ENCODE data around the gene TANK.
A peak's percentile ranks its signal among the peaks of the same experiment; 100 is the strongest.
"Not testable (repeated sequence)": the region's sequence is repeated elsewhere in the genome, so short reads cannot be mapped to it uniquely, and the experiment has no call there.

TANK gene

GRCh38 chr2:161170377-161170776 is 10.1 kb downstream of the TANK start:
- no peak for DNase-seq

GRCh38 chr2:161170958-161171932 is 11.0 kb downstream of the TANK start:
- no peak for DNase-seq

GRCh38 chr2:161172901-161173540 is 12.8 kb downstream of the TANK start:
- DNase-seq = no peak

GRCh38 chr2:161173541-161174194 is 13.4 kb downstream of the TANK start:
- no peak for DNase-seq

- no peak for DNase-seq
These were observed 17.7 kb downstream of the TANK start for GRCh38 chr2:161177969-161178368.

GRCh38 chr2:161178756-161179155 is 18.5 kb downstream of the TANK start:
- DNase-seq = no peak

GRCh38 chr2:161190050-161190449 is 29.8 kb downstream of the TANK start:
- no peak for DNase-seq

- not testable (repeated sequence) for DNase-seq
These were observed 35.4 kb downstream of the TANK start for GRCh38 chr2:161195602-161196001.

- DNase-seq = no peak
These were observed 39.9 kb downstream of the TANK start for GRCh38 chr2:161199912-161200701.

GRCh38 chr2:161204846-161205245 is 44.6 kb downstream of the TANK start:
- DNase-seq = no peak

- no peak for DNase-seq
These were observed 46.3 kb downstream of the TANK start for GRCh38 chr2:161206471-161207032.

- DNase-seq = no peak
These were observed 47.7 kb downstream of the TANK start for GRCh38 chr2:161207941-161208340.

- DNase-seq = no peak
These were observed 48.4 kb downstream of the TANK start for GRCh38 chr2:161208527-161209139.

GRCh38 chr2:161209902-161210301 is 49.7 kb downstream of the TANK start:
- no peak for DNase-seq

- no peak for DNase-seq
These were observed 57.5 kb downstream of the TANK start for GRCh38 chr2:161217597-161218185.

- no peak for DNase-seq
These were observed 59.0 kb downstream of the TANK start for GRCh38 chr2:161219211-161219610.

GRCh38 chr2:161223139-161223732 is 63.0 kb downstream of the TANK start:
- DNase-seq = peak; percentile 15

GRCh38 chr2:161228511-161229240 is 68.4 kb downstream of the TANK start:
- DNase-seq = no peak

GRCh38 chr2:161230959-161231358 is 70.7 kb downstream of the TANK start:
- DNase-seq = no peak

GRCh38 chr2:161232571-161232970 is 72.3 kb downstream of the TANK start:
- DNase-seq = no peak
